Endometrial microvascular endothelial cells (primary cell): ENCODE data around the gene PITPNM2. TPM values are rescaled to one million over a fixed set of nuclear protein-coding genes. Genes with fewer than 3 reads are reported as not detected.

Experiments used
- in situ Hi-C: cut with HindIII; loops from 2 replicates; pipeline ENCODE4 v1.10.0; 2017; ENCODE audit warnings: low sequenced_read_pairs, low pct_unique_long_range_greater_than_20kb; ENCODE audit errors: inconsistent ontology term
- total RNA-seq: library from RNA; depleted of rRNA; stranded (reverse); fragments of >200 nt; gene quantifications from one replicate; pipeline ENCODE4 v1.2.3, GENCODE V29; 2015; ENCODE audit errors: inconsistent ontology term

Gene PITPNM2
- total RNA-seq, 1 donor from 2014 or later: 5.9 TPM

DNA sequence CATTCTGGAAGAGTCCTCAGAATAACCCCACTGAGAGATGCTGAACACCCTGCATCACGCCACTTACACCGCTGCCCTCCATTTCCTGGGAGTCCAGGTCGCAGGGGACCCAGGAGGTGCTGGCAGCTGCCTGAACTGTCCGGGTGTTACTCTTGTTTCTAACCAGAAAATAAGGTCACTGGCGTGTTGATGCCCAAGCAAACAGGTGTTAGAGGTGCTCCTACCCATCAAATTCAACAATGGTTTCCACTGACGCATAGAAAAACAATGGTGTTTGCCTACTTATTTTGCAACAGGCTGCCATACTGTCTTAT is 23.8 kb downstream of the PITPNM2 start:
- in situ Hi-C loops: no loop called here

DNA sequence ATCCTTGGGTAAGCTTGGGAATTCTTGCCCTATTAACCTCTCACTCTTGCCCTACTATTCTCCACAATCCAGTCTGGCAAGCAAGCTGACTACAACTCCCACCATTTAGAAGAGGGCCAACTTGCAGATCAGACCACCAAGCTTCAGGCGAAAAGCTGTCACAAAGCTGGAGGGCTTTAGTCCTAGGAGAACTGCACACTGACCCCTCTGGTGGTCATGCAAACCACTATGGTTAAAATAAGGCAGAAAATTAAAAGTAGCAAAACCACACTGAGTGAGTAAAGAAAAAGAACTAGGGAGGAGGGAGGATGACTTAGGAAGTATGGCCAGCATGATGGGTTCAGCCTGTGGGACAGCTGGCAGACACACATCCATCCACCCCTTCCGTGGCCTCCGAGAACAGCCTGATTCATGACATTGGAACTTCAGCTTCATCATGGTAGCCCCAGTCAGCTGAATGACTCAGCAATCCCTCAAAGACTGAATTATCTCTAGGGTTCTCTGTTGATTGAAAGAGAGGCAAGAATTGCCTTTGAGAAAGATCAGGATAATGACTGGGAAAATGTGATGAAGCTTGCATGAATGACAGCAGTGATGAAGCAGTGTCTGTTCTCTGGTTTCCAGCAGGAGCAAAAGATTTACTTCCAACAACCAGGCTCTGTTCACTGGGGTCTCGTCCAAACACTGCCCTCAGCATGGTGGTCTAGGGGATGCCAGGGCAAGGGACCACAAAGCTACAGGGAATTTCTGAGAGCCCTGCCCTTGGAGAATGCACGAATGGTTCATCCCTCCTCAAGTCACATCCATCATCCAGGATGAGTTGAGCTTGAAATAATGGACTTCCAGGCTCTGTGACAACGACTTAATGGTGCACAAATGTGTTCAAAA is 24.4 kb downstream of the PITPNM2 start:
- in situ Hi-C loops: no loop called here

DNA sequence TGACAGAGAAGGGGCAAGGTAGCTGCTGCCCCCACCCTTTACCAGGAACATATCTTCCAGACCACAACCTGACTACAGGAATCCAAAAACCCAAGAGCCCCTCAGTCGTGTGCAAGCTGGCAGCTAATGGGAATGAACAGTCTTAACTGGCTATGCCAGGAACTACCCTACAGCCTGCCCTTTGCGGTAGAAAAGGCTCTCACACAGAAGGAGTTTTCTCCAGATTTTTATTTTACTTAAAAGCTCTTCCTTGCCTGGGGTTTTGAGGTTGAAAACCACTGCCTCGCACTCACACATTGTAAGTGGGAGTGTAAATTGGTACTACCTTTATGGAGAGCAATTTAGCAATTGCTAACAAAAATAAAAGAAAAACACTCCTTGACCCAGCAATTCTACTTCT is 28.3 kb downstream of the PITPNM2 start:
- in situ Hi-C loops: no loop called here

DNA sequence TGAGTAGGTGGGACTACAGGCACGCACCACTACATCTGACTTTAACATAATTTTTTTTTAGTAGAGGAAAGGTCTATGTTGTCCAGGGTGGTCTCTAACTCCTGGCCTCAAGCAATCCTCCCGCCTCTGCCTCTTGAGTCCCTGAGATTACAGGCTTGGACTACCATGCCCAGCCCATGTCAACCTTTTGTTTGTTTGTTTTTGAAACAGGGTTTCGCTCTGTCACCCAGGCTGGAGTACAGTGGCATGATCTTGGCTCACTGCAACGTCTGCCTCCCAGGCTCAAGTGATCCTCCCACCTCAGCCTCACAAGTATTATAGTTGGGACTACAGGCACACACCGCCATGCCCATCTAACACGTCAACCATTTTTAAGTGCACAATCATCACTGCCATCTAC is 29.2 kb downstream of the PITPNM2 start:
- in situ Hi-C loops: no loop called here

DNA sequence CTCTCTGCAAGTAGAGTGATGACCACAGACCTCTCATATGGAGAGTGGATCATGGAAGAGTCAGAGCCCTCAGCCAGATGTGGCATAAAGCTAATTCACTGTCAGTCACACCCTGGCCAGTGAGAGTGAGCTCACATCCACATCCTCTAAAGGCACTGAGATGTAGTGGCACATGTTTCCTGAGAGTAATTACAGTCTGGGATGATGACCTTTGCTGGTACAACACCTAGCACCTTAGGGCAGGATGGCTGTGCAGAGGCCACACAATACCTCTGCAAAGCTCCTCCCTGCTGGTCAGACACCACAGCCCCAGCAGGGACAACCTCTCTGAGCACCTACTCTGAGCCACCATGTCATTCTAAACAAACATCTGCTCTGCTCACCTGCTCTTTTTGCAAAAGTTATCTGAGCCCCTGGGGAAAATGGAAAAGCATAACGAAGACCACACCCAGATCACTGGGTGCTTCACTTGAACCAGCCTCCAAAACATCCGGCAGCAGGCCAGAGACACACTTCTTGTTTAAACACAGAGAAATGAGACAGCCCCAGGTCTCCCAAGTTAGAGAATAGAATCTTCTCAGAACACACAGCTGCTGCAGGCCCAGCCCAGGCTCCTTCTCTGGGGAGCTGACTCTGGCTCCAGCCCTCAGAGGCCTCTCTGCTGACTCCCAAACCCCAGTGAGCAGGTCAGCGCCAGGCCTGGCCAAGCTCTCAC is 30.3 kb downstream of the PITPNM2 start:
- in situ Hi-C loops: no loop called here

DNA sequence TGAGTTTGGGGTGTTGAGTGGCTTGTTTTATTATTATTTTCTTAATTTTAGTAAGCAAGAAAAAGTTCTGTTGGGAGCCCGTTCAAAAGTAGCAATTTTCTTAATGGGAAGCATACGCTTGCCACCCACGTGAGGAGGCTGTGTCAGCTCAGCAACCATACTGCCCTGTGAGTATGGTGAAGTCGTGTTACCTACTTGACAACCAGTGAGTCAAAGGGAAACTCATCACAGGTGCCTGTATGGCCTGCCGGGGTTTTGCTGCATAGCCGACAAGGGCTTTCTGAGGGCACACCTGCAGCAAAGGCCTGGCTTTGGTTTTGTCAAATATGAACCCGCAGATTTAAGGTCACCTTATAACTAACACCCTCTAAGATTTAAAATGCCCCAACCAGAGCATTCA is 31.1 kb downstream of the PITPNM2 start:
- in situ Hi-C loops: no loop called here

DNA sequence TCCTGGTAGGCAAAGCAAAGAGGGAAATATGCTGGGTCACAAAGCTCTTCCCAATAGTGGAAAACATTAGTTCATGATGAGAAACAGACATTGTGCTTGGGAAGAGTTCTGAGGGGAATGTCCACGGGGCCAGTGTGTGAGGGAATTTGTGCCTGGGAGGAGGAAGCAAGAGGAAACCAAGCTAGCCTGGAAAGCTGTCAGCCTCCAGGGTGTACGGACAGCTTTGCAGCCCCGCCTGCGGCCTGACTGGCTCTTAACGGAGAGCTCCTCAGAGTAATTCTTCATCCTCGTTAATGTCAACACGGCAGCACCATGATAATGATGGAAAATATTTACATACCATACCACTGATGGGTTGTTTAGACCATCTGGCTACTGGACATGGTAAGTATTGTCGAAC is 32.4 kb downstream of the PITPNM2 start:
- in situ Hi-C loops: no loop called here

DNA sequence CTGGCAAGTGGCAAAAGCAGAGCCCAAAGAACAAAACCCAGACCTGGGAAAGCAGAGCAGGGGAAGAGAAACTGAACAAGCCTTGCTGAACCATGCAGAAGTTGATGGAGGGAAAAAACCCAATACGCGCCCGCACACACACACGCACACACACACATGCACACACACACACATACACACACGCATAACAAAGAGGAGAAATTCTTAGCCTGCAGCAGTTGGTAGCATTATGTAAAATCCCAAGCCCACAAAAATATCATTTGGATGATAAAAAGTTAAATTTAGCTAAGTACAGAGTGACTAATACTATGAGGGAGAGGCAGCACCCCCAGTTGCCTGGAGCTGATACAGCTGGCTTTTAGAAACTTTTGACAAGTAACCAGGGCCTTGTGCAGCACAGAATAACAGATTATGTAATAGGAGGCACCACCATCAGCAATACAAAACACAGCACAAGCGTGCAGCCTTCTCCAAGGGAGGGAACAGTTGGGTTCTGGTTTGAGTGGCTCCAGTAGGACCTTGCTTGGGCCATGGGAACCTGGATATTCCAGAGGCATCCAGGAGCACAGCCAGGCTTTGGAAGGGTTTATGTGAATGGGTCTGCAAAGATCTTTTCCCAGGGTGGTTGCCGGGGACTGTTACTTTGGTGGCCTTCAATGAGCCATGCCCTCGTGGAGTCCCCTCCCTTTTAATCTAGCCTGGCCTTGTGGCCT is 35.3 kb downstream of the PITPNM2 start:
- in situ Hi-C loops: no loop called here

DNA sequence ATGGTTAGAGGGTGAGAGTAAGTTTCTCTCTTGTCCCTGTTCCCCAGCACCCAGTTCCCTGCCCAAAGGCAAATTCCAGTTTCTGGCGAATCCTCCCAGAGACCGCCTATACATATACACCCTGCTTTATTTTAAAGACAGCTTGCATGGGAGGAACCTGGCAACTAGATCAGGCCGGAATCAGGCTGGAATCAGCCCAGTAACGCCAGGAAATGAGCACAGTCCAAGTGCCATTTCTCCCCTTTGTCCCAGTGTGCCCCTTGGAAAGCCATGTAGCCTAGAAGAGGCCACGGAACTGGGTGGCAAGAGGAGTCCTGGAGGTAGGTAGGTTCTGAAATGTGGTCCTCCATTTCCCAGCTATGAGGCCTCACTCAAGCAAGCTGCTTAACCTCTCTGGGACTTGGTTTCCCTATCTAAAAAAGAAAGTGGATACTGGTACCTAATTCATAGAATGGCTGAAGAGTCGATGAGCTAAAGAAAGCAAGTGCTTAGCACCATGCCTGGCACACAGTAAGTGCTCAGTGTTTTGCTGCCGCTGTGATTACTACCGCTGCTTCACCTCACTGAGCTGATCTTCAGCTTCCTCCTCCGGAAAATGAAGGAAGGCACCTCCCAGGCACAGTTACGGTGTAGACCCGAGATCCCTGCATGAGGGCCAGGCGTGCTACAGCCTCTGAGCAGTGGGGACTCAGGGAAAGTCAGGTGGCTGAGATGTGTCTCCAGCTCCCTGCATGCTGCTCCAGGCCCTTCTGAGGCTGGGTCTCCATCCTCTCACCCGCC is 36.4 kb downstream of the PITPNM2 start:
- in situ Hi-C loops: no loop called here

DNA sequence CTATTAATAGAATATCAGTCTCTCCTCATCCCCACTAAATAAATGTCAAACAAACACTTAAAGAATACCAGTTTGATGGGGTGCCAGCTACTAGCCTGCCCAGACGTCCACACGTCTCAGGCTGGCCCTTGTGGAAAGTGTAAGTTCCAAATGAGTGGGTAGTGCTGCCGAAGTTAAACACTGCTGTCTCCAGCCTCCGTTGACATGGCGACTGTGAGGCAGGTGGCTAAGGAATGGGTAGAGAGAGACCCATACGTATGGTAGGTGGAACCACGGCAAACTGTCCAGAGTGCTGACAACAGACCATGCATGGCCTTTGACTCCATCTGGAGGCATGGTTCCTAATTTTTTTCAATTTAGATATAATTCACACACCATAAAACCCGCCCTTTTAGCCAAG is 37.9 kb downstream of the PITPNM2 start:
- in situ Hi-C loops: no loop called here

DNA sequence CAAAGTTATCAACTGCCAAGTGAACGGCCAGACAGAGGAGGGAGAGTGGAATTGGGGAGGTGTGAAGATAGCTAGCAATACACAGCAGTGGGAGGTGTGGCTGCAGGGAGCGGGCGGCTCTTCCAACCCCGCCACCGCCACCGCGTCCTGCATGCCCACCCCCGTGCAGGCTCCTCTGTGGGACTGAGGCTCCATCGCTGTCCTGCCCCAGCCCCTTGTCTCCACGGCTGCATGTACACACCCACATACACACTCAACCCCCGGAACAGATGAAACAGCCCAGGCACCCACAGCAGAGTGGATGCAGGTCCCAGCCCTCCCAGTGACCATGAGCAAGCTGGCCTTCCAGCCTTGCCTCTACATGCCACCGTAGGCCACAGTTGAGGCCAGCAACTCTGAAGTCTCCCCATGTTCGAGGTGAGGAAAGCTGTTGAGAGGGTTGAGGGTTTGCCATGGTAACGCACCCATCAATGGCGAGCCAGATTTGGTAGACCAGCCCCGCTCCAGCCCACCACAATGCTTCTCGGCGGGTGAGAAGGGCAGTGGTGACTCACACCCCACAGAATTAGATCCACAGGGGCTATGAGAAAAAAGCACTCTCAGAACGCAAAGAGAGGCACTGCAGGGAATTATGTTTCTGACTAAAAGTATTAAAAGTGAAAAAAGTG is 39.3 kb downstream of the PITPNM2 start:
- in situ Hi-C loops: no loop called here

DNA sequence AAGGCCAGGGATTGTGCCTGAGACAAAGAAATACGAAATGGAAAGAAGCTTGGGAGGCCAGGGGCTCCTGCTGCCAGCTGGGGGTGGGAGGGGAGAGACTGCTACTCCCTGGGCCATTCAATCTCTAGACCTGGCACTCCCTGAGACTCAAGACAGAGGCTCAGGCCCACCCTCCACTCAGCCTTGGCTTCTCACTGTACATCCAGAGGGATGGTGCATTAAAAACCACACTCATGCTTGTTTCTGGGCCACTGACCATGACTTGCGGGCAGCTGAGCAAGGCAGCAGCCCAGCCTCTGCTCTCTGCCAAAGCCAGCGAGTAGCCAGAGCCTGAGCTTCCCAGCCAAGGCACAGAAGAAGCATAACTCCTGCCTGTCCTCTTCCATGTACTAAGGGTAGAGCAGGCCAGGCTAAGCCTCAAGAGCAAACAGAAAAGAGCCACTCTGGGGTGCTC is 41.5 kb downstream of the PITPNM2 start:
- in situ Hi-C loops: no loop called here

DNA sequence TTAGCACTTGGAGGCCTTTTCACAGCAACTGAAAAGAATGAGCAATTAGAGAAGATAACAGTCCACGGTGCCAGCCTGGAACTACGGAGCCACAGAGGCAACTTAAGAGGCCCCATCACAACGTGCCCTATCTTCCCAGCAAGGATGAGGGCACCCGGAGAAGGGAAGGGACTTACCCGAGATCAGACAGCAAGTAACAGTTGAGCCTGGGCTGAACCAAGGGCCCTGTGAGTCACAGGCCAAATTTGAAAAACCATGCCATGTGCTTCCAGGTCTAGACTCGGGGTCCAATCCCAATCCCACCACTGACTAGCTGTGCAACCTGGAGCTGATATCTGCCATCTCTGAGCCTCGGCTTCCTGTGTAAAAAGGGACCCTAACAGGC is 42.2 kb downstream of the PITPNM2 start:
- in situ Hi-C loops: no loop called here

DNA sequence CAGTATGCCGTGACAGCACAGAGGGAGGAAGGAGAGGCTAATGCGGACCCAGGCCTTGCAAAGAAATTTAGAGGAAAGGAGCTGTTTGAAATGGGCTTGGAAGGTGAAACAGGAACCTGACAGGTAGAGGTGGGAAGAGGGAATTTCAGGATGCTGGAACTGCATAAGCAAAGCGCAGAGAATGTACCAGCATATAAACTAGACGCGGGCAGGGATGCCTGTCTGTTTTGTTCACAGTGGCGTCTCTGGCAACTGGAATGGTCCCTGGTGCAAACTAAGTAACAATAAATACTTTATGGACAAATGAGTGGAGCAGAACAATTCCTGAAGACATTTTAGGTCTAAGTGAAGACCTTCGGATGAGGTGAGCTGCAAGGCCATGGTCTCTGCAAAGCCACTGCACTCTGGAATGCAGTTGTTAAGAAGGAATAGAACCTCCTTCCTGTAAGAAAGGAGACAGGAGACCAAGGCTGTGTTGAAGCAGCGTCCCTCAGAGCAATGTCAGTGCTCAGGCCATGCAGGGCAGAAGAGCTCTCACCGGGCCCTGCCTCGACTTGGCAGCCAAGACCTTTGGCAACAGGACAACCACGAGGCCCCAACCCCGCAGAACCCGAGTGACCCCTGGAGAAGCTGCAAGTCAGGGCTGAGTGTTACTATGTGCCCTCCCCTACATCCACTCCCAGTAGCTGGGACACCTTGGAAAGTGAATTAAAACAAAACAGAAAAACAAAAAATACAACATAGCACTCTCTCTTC is 42.8 kb downstream of the PITPNM2 start:
- in situ Hi-C loops: no loop called here

DNA sequence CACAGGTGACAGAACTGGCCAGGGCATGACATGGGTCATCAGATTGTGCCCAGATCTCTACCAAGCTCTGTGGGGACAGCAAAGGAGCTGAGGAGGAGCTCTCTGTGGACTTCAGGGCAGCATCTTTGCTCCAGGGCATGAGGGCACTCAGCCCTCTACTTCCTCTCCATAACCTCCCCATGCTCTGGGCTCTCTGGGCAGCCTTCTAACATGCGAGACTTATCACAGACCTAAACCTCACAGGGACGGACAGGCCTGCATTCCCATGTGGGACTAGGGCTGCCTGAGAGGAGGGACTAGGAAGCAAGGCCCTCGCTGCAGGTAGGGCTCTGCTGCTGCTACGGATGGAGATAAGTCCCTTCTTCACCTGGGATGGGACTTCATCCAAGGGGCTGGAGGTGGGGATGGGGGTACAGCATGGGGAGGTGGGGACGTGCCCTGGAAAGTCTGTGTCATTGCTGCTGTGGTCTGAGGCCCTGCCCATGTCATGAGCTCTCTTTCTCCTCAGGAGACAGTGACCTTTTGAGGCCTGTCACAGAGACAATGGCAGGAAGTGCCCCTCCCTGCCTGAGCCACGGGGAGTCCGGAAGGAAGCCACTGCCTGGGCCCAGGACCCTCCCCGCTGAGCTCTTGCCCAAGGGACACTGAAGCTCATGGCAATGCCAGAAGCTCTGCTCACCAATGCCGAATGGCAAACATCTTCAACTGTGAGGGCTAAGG is 44.1 kb downstream of the PITPNM2 start:
- in situ Hi-C loops: no loop called here

DNA sequence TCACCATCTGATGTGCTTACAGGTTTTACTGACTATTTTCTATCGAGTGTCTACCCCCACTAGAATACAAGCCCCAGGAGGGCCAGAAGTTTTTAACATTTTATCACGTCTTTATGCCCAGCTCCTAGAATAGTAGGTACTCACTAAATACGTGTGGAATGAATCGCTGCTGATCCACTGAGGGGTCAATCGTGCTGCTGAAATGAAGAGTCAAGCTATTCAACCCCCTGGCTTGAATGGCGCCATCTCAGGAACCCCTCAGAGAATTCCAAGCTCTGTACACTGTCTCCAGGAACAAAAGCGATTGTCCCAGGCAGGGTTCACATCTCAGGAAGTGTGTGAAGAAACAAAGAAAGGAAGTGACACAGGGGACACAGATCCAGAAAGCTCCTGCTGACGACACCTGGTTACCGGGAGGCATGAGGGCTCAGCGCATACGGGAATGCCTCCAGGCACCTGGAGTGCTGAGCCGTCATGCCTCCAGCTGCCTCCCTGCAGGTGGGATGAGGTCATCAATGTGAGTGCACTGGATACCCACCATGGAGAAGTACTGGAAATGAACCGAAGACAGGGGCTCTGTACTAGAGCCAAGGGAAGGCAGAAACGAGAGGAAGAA is 45.6 kb downstream of the PITPNM2 start:
- in situ Hi-C loops: no loop called here

DNA sequence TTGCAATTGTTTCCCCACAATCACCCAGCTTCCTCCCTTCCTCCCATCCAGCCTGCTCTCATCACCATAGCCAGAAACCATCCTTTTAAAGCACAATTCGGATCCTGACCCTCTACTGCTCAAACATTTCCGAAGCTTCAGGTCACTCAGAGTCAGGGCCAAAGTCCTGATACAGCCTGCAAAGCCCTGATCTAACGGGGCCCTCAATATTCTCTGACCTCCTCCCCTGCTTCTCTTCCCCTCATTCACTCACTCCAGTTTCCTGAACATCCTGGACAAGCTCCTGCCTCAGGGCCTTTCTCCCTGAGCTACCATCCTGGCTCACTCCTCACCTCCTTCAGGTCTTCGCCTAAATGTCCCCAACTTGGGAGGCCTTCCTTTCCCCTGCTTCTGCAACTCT is 46.1 kb downstream of the PITPNM2 start:
- in situ Hi-C loops: no loop called here
